GM06990 (cell line): ENCODE measurements around the gene COL23A1.

Experiments
- DNase-seq: peaks from one replicate; pipeline ENCODE4 v3.0.0-alpha.2; 2011; ENCODE audit not compliant: insufficient read length; ENCODE audit errors: extremely low read depth
- H3K27me3 ChIP-seq: replicated peaks from 2 replicates; pipeline ENCODE4 v1.6.0; 2011; ENCODE audit warnings: low read length; ENCODE audit not compliant: control insufficient read depth, insufficient read depth
- H3K36me3 ChIP-seq: 2 replicates; pipeline ENCODE4 v1.5.1; 2011; ENCODE audit warnings: low read length; ENCODE audit not compliant: control insufficient read depth, insufficient read depth
- H3K4me3 ChIP-seq: replicated peaks from 2 replicates; pipeline ENCODE4 v1.5.1; 2011; ENCODE audit warnings: low read depth, mild to moderate bottlenecking, control low read depth, low read length
- CTCF ChIP-seq: IDR thresholded peaks from 2 replicates; pipeline ENCODE4 v1.5.1; 2011; ENCODE audit warnings: low read length, control low read depth, mild to moderate bottlenecking, inconsistent platforms; ENCODE audit not compliant: insufficient read depth, poor library complexity, severe bottlenecking

COL23A1 gene

GRCh38 chr5:178284093-178284675 is 306.0 kb downstream of the COL23A1 start:
- peak; percentile 81 for TF ChIP-seq CTCF
- Histone ChIP-seq H3K27me3 (no peaks in the 10 kb centered on the region), H3K36me3 (no peaks in the 10 kb centered on the region), H3K4me3 (no peak overlapping the region)
- no peak for DNase-seq

- Histone ChIP-seq H3K27me3 (no peaks in the 10 kb centered on the region), H3K4me3 (no peak overlapping the region), H3K36me3 (no peaks in the 10 kb centered on the region)
- no peak for DNase-seq
- no peak for TF ChIP-seq CTCF
These were observed 306.7 kb downstream of the COL23A1 start for GRCh38 chr5:178283520-178283919.

GRCh38 chr5:178282391-178282790 is 307.8 kb downstream of the COL23A1 start:
- no peaks in the 10 kb centered on the region for H3K27me3 ChIP-seq
- H3K36me3 ChIP-seq = no peaks in the 10 kb centered on the region
- no peak overlapping the region for H3K4me3 ChIP-seq
- no peak for DNase-seq
- no peak for TF ChIP-seq CTCF

- no peak overlapping the region for H3K4me3 ChIP-seq
- no peak for DNase-seq
These were observed 308.9 kb downstream of the COL23A1 start for GRCh38 chr5:178281331-178281730.

GRCh38 chr5:178280631-178281030 is 309.6 kb downstream of the COL23A1 start:
- TF ChIP-seq CTCF = no peak
- Histone ChIP-seq H3K27me3 (no peaks in the 10 kb centered on the region), H3K36me3 (no peaks in the 10 kb centered on the region), H3K4me3 (no peak overlapping the region)
- no peak for DNase-seq

More at GRCh38 chr5:178281331-178281730, 308.9 kb downstream of the COL23A1 start:
- no peaks in the 10 kb centered on the region for H3K27me3 ChIP-seq
- no peak for TF ChIP-seq CTCF
- no peaks in the 10 kb centered on the region for H3K36me3 ChIP-seq

GRCh38 chr5:178279723-178280438 is 310.3 kb downstream of the COL23A1 start:
- Histone ChIP-seq H3K27me3 (no peaks in the 10 kb centered on the region), H3K4me3 (no peak overlapping the region)
- peak; percentile 36 for DNase-seq

More at GRCh38 chr5:178279723-178280438, 310.3 kb downstream of the COL23A1 start:
- H3K36me3 ChIP-seq = no peaks in the 10 kb centered on the region
- peak; percentile 96 for TF ChIP-seq CTCF
